Measurements from ENCODE around the gene MAP1B.

MAP1B gene

DNA sequence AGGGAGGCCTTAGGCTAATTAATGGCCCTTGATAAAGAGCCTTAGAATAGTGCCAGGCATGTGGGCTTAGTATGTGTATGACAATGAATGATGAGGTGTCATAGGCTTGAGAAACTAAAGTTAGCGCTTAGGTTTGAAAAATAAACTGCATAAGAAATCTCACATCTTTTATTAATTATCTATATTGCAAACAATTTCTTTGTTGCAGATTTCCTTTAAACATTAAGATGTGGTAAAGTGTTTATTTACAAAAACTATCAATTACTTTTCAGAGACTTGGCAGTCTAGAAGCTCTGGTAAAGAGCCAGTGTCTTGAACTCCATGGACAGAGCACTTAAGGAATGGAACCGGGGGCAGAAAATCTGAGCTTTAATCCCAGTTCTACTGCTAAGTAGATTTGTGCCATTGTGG lies 23.1 kb downstream of the MAP1B start:
- DNase-seq (ENCODE audit: low read depth, low spot score): no peak

DNA sequence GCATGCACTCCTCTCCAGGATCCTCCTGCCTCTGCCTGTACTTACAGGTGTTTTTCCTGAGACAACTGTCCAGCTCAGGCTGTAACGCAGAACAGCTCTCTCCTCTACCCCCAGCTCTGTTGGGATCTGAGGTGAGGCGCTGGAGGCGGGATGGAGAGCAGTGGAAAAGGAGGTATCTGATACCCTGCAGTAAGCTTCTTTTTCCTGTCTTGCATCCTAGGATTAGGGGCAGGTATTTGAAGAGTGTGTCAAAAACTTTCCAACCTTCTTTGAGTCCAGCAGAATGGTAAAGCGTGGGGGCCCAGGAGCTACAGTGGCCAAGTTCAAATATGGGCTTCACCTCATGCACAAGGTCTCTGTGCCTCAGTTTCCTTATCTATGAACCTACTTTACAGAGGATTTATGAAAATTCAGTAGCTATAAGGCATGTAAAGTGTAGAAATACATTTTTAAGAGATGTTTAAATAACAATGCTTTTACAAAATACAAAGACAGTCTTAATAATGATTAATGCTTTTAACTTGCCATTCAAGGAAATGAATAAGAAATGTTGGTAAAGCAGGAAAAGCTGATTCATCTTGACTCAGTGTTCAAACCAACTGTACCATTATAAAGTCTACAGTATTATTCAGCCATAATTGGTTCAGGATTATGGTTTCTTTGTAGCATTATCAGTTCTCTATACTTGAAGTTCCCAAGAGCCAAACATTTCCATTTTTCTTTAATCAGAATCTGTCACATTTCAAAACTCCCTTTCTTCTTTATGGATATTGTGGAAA lies 26.1 kb downstream of the MAP1B start:
- no peak for DNase-seq (ENCODE audit: low read depth, low spot score)

DNA sequence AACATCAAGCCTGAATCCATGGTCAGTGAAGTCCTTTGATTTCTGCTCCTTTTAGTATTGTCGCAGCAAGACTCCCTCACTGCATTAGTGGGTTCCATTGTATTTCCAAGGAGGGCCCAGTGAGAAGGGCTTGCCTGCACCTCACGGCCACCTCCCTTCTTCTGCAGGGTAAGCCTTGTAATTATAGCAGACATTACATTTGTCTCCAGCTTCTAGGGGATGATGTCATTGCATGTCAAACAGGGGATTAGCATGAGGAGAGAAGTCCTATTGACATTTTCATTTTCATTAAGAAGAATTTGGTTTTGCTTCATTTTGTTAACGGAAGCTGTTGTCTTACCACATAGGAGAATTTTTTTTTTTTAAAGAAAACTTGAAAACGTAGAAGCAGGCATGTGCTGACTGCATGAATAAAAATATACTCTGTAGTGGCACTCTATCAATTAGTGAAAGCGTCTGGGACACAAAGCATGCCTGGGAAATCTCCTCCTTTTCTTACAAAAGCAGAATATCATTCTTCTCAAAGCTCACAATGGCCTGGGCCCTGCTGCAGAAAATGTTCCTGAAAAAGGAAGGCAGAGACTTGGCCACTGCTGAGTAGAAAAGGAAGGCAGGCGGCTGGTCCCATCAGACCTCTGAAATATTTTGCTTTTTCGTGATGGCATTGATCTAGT lies 27.1 kb downstream of the MAP1B start:
- no peak for DNase-seq (ENCODE audit: low read depth, low spot score)

GRCh38 chr5:72137826-72138409 lies 30.6 kb downstream of the MAP1B start:
- no peak for DNase-seq (ENCODE audit: low read depth, low spot score)

- DNase-seq (ENCODE audit: low read depth, low spot score): no peak
Observed at GRCh38 chr5:72138943-72139521, 31.8 kb downstream of the MAP1B start.

- DNase-seq (ENCODE audit: low read depth, low spot score): no peak
Observed at GRCh38 chr5:72140711-72141110, 33.4 kb downstream of the MAP1B start.

DNA sequence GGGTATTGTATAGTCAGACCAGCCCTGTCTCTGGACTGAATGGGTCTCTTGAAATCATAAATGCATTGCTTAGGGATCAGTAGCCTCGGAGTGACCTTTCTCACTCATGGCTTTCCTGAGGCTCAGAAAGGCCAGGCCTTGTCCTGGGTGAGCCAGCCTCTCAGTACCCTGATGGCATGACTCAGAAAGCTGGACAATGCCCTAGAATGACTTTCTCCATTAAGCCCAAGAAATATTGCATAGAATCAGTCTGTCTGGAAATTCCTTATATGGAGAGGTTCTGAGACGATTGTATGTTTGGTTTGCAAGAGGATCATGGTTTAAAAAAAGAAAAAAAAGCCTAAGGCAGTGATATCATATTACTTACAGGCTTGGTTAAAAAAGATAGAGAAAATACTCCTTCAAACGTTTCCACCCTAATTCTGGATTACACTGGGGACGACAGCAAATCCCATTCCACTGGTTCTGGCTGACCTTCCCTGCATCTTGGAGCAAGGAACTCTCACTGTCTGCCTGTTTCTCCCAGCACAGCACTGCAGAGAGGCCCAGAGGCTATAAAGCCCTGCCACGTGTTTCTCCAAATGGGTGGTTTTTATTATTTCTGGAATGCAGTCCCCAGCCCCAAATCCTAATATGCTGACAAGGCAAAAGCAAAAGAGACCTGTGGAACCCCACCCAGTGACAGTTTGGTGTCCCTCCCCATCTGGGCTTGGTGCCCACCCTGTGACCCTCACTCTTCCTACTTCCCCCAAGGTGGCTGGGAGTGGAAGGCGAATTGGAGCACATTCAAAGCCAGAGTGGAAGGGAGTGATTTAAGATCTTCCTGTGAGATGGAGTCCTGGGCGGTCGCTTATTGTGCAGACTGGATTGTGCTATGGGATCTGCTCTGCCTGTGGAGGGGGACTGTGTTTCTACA lies 34.4 kb downstream of the MAP1B start:
- DNase-seq (ENCODE audit: low read depth, low spot score): no peak

DNA sequence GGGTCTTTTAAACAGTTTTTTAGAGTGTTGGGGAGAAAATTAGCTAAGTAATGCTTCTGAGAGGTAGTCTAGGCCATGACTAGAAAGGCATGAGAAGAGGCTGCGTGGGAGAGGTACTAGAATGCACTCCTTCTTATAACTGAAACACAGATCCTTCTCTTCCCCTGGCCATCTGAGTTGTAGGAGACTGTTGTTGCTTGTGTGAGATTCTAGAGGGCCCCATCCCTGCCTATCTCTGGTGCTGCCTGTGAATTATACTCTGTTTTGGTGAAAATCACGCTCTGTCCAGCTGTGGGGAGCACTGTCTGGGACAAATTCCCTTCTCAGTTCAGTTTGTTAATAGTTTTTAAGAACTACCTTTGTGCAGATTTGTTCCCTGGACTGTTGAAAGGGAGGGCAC lies 37.5 kb downstream of the MAP1B start:
- no peak for DNase-seq (ENCODE audit: low read depth, low spot score)

DNA sequence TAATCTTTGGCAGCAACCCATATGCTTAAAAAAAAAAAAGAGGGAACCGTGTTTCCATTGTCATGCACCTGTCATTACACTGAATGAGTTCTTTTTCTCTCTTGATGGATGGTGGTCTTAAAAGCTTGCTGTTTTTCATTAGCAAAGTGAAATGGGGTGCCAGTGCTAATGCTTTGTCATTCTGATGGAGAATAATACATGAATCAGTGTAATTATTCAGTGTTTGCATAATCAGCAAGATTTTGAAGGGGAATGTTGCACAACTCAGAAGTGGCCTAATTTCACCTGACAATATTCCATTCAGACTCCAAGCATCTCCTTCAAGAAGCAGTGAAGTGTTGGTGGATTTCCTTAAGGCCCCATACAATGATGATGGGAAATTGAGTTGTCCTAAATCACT lies 38.1 kb downstream of the MAP1B start:
- DNase-seq (ENCODE audit: low read depth, low spot score): no peak

DNA sequence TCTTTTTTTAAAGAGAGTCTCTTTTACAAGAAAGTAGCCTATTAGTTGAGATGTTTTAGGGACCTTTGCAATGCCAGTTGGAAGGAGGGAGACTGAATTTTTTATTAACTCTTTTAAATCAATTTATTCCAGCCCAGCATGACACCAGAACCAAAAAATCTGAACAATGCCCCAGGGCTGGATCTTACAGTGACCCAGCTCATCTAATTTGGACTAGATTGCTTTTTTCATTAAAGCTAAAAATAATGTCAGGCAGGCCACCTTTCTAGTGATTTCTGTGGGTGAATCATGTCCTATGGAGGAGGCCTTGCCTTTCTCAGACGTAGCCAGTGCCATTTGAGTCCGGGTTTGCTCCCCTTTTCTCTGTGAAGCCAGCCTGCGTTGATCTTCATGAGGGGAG lies 38.8 kb downstream of the MAP1B start:
- no peak for DNase-seq (ENCODE audit: low read depth, low spot score)

DNA sequence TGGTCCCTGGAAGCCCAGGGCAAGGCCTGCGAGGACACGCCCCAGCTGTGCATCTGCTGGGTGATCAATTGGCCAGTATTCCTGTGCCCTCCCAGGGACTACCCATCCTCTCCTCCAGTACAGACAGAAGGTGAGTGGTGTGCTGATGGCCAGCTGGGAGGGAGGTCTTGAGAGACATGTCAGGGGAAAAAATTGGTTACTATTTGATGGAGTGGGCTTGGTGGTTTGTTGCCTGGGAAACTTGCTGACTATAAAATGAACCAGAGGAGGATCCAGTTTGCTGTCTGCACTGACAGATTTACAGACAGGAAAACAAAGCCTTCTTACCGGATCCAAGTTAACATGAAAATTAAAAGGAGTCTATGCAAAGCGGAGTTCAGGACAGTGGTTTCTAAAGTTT lies 40.3 kb downstream of the MAP1B start:
- DNase-seq (ENCODE audit: low read depth, low spot score): no peak

DNA sequence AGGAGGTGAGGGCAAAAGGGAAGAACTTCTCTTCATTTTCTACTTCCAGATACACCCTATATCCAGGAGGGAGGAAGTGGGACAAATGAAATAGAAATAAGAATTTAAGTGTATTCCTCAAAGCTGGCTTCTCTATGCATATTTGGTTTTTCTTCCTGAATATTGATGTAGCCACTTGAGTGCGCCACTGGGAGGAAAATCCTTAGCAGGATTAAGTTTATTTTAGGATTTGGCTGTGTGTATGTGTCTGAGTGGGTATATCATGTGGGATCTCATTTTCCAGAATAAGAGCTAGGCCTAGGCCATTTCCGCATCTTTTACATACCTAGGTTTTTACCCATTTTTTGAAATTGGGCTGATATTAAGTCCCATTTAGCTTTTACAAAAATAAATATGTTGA lies 42.5 kb downstream of the MAP1B start:
- DNase-seq (ENCODE audit: low read depth, low spot score): no peak

- DNase-seq (ENCODE audit: low read depth, low spot score): no peak
Observed at GRCh38 chr5:72151169-72151568, 43.9 kb downstream of the MAP1B start.

- no peak for DNase-seq (ENCODE audit: low read depth, low spot score)
Observed at GRCh38 chr5:72151646-72152045, 44.4 kb downstream of the MAP1B start.

DNA sequence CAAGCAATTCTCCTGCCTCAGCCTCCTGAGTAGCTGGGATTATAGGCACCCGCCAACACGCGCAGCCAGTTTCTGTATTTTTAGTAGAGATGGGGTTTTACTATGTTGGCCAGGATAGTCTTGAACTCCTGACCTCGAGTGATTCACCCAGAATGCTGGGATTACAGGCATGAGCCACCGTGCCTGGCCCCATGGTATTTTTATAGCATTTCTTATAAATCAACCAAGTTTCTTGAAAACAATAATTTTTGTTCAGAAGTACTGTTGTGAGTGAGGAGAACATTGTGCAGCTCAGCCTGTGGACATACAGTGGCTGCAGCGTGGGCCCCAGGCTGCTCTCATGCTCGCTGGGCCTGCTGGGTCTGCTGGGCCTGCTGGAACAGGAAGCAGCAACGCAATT lies 45.3 kb downstream of the MAP1B start:
- DNase-seq (ENCODE audit: low read depth, low spot score): no peak

DNA sequence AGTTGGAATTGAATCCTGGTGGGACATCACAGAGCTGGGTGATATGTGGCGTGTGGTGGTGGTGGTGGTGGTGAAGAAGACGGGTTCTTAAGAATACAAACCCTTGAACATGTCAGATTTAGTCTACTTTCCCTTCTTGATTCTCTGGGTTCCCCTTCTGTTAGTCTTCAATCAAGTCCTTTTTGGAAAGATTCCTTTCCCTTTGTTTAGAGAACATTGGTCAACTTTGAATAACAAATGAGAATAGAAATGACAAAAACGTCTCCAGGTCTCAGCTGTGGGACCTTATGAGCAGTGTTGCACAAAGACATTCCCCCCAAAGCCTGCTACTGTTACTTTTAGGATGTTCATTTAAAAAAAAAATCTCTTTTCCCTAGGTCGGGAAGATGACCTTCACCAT lies 46.3 kb downstream of the MAP1B start:
- DNase-seq (ENCODE audit: low read depth, low spot score): no peak

DNA sequence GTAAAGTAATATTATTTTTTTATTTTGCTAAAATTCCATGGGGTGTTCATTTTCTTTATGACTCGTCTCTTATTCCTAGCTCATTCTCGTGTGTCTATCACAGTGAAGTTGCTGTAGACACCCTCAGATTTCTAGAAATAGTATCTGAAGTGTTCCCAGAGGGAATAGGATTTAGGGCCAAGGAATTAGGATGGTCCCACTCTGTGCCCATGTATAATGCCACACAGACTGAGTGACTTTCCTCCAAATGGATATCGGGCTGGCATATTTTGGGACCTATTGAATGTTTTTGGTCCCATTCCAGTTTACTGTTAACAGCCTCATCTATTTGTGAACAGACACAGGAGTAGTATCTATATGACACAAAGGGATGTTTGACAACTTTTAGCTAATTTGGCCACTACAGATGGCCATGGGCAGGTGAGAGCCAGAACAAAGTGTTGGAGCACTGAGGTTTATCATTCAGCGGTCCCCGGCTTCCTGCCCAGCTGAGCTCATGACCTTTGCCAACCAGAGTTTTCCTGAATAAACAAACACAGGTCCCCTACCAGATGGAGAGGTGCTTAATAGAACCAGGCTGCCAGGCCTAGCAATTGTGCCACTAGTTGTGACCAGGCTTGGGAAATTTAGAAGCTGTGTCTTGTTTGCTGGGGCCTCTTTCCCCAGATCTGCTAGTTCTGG lies 46.9 kb downstream of the MAP1B start:
- no peak for DNase-seq (ENCODE audit: low read depth, low spot score)

DNA sequence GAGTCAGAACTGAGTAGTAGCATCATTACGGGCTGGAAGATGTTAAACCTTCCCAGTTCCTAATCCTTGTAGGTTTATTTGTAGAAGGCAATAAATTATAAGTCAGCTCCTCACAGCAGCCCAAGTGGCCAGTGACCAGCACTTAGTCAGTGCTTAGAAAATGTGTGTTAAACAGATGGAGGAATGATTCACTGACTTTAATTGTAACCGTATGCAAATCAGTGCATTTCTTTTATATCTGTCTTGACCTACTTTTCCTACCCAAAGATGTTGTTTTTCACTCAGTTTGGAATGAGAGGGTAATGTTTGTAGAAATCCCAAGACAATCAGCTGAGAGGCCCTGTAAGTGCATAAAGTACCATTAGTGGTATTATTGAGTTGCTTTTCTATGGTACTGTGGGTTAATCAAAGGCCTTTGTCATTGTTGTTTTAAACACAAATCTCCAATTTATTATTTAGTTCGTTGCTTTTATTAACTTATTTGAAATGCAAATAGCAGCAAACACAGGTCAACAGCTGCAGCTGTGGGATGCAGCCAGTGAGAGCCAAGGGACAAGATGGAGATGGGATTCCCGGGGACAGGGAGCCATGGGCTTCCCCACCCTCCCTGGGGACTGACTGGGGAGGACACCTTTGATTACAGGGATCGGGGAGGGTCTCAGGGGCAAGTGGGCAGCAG lies 49.8 kb downstream of the MAP1B start:
- DNase-seq (ENCODE audit: low read depth, low spot score): no peak

- no peak for DNase-seq (ENCODE audit: low read depth, low spot score)
Observed at GRCh38 chr5:72157625-72157962, 50.3 kb downstream of the MAP1B start.

DNA sequence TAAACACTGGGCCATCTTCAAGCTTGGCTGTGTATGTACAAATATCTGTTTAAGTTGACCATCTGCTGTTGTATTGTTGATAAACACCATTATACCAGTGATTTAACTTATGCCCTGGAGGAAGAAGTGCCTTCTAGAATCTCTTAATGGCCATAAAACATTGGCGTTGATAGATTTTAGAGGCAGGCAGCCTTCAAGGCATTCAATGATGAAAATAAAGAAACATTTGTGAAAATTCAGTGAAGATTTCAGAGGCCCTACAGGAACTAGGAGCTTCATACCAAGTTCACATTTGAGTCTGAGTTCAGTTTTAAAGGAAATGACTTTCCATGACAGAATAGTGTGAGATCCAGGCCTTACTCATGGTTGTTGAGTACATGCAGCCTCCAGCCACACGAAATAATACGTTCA lies 52.2 kb downstream of the MAP1B start:
- DNase-seq (ENCODE audit: low read depth, low spot score): no peak

DNA sequence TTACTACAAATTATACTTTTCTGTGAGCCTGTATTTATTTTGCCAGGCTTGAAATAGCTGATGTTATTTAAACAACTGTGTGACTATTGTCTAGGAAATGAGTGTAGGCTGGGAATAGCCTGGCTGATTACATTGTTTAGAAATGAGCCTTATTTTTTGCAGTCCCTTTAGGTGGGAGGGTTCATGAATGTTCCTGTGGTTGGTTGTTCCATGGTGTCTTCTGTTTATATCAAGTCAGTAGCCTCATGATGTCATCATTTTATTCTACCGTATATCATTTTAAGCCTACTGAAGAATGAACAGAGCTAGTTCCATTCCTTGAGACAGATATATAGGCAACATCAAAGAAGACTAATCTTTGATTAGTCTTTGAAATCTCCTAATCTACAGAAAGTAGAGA lies 53.1 kb downstream of the MAP1B start:
- DNase-seq (ENCODE audit: low read depth, low spot score): no peak
